Activated CD4-positive, alpha-beta T cell treated with anti-CD3 and anti-CD28 coated beads, Interleukin-2, amount 50 U/mL, for 1 hour (primary cell): ENCODE results near the gene ARL3.
"Not testable (repeated sequence)": the region's sequence is repeated elsewhere in the genome, so short reads cannot be mapped to it uniquely, and the experiment has no call there.

Experiments used
- DNase-seq: peaks from one replicate; pipeline ENCODE4 v3.0.0-alpha.2; 2020

Gene ARL3

GRCh38 chr10:102713814-102714620 lies at the start of gene ARL3:
ARL3 (minus strand) TSS chr10:102714397; CDS start chr10:102714275, 122 bp downstream.
- peak; percentile 91 for DNase-seq

GRCh38 chr10:102763037-102763607 lies 48.9 kb upstream of the ARL3 start:
- no peak for DNase-seq

DNA sequence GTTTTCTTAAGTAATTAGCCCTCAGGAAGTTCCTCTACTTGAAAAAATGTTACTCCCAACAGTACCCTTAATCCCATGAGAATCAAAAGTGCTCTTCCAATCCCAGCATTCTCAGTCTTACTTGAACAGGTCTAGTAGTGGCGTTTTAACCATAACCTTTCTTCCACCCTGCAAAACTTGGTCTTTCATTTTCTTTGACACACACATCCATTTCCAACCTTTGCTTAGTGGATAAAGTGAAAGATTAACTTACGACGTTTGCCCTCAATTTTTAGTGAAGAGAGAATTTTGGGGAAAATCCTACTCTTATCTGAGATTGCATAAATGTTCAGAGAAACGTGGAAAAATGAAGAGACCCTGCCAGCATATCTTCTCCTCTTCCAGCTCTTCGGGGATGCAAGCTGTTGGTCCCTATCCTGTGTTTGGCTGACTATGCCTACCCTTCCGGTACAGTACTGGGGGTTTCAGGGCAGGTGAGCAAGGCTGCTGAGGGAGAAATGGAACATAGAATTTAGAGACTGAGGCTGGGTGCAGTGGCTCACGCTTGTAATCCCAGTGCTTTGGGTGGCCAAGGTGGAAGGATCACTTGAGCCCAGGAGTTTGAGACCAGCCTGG lies 48.3 kb upstream of the ARL3 start:
- no peak for DNase-seq

DNA sequence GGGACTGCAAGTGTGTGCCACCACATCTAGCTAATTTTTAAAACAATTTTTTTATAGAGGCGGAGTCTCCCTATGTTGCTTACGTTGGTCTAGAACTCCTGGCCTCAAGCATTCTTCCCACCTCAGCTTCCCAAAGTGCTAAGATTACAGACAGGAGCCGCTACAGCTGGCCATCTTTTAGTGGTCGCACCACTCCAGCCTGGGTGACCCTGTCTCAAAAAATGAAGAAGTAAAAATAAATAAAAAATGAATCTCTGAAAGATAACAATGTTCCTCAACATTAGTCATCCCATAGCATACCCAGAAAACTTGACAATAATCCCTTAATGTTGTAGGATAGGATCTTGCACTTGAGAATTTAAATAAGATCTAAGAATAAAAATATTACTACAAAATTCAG lies 47.8 kb upstream of the ARL3 start:
- DNase-seq, result no peak

- DNase-seq, result no peak
Observed at GRCh38 chr10:102759497-102760210, 45.5 kb upstream of the ARL3 start.

- DNase-seq, result not testable (repeated sequence)
Observed at GRCh38 chr10:102758933-102759262, 44.7 kb upstream of the ARL3 start.

- DNase-seq, result no peak
Observed at GRCh38 chr10:102758240-102758932, 44.2 kb upstream of the ARL3 start.

DNA sequence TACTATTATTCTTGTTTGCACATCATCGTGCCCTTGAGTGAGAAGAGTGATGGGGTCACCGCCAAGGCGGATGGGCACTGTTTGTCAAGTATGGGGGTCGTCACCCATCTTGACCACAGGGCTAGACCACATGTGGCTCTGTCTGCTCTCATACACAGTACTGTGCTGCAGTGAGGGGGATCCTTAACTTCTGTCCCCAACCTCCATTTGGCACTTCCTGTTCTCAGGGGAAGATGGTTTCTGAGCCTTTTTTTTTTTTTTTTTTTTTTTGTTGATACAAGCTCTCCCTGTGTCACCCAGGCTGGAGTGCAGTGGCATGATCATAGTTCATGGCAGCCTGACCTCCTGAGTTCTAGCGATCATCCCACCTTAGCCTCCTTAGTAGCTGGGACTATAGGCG lies 43.1 kb upstream of the ARL3 start:
- DNase-seq, result no peak

DNA sequence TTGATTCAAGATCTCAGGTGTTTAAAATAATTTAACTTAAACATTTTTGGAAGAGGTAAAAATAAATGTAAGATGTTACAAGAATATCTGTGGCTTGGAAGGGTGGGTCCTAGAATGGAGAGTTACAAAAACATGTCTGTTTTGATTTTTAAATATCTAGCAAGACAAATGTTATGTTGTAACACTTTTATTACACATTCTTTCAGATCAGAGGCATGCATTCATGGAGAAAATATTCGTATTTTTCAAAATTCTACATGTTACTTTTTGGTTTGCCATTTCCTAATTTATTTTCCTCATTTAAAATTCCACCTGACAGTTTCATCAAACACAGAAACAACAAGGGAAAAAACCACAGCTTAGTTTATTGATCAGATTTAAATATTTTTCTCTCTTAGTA lies 39.5 kb upstream of the ARL3 start:
- DNase-seq, result no peak

GRCh38 chr10:102752934-102753664 lies 38.9 kb upstream of the ARL3 start:
- DNase-seq, result no peak

DNA sequence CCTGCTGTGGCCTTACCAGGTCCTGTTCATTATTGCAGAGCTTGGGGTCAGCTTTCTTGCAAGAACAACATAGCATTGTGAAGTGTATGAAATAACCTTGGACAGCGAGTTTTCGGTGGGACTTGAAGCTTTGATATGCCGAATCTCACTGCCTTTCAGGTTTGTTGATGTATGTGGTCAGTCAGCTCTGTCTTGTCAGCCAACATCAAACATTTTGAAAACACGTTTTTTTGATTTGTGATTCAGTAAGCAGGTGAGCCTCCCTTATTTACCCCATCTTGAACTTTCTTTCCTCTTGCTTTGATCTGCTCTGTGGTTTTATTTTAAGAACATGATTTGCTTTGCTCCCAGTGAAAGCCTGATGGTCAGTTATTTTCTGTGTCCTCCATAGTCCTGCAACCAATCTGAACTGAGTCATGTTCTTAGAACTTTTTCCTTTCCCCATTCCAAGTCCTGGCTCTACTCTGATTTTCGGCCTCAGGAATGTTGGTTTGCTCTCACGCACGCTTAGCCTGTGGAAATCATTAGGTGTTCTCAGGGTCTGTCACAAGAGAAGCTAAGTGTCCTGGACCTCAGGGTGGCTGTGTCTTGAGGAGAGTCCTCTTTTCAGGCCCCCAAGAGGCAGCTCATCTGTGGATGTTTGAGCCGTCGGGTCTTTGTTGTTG lies 38.2 kb upstream of the ARL3 start:
- DNase-seq, result no peak

DNA sequence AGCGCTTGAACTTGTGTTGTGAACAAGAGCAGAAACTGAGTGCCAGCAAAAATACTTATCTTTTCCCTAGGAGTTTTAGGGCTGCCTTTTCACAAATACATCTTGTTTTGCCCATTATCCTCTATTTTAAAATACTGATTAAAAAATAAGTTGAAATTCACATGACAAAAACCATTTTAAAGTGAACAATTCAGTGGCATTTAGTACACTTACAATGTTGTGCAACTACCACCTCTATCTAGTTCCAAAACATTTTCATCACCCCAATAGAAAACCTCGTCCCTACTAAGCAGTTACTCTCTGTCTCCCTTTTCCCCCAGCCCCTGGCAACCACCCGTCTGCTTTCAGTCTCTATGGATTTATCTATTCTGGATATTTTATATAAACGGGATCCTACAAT lies 31.0 kb upstream of the ARL3 start:
- no peak for DNase-seq

DNA sequence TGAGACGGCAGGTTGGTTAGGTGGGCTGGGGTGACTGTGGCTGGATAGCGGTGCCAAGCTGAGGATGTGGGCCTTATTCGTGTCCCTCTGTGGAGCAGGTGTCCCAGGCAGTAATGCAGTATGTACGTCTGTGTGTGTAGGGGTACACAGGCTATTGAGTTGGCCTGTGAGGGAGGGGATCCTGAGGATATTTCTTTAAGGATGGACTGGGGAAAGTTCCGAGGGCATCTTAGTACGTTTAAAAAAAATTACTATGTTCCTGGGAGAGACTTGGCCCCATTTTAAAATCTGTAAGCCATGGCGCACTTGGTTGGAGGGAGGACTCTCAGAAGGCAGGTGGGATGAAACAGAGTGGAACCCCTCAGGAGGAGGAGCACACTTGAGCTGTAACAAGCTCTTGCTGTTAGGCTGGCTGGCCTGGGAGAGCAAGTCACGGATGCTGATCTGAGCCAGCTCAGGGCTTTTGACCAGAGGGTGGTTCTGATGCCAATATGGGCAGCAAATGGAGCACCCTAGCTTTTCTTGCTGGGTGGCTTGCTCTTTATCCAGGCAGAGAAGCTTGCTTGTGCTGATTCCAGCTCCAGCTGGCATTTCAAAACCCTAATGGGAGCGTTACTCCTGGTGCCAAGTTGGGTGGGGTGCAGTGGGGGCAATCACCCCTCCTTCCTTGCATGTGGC lies 30.3 kb upstream of the ARL3 start:
- no peak for DNase-seq

DNA sequence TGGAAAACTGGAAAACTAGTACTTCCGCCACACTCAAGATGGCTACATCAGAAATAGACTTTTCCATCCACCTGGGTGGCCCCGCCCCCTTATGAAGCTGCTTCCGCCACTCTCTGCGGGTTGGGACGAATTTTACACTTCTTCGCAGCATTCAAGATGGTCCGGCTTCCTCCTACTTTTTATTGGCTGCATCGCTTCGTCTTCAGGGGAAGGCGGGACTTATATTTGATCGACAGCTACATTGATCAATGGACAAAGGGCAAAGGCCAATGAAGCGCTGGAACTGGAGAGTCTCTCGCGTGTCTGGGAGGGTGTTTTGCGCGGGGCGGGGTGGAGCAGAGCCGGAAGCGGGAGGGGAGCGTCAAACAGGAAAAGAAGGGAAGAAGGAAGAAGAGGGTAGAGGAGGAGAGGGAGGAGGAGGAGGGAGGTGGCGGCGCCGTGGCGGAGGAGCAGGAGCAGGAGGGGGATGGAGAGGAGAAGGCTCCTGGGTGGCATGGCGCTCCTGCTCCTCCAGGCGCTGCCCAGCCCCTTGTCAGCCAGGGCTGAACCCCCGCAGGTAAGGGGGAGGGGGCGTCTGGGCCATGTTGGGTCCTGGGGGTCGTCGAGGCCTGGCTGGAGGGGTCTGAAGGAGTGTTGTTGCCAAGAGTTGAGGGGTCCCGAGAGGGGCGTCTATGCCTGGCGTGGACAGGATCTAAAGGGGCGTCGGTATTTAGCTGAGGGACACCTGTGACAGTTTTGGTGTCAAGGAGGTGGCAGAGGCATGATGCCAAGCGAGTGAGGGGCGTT lies 29.6 kb upstream of the ARL3 start, which contains the start of gene WBP1L:
WBP1L (plus strand) TSS at position 361 of the 786 bp plus-strand sequence; CDS start at position 467, 106 bp downstream.
- peak; percentile 92 for DNase-seq

- no peak for DNase-seq
Observed at GRCh38 chr10:102743078-102743587, 28.9 kb upstream of the ARL3 start.

GRCh38 chr10:102742313-102742712 lies 28.1 kb upstream of the ARL3 start:
- not testable (repeated sequence) for DNase-seq

DNA sequence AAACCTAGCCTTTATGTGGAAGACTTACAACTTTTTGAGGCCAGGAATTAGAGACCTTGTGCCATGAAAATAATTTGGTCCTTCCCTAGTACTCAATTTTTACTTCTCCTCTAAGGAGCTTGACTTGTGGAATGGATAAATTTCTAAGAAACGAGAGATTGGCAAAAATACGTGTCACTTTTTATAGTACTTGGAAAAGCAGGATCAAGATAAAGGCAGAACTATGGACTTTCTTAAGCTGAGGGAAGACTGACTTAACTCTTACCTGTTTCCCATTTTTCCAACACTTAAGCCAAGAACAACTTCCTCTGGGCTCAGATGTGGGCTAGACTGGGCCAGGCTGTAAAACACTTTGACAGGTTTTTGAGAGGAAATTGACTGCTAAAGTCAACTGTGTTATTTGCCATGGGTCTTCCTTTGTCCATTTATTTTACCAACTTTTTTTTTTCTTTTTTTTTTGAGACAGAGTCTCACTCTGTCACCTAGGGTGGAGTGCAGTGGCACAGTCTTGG lies 27.6 kb upstream of the ARL3 start:
- no peak for DNase-seq

- DNase-seq, result no peak
Observed at GRCh38 chr10:102740229-102740628, 26.0 kb upstream of the ARL3 start.

- DNase-seq, result no peak
Observed at GRCh38 chr10:102738692-102739121, 24.5 kb upstream of the ARL3 start.
